Fibroblast of gingiva (primary cell): ENCODE results near the gene PUM2.
A peak's percentile ranks its signal among the peaks of the same experiment; 100 is the strongest.
"Not testable (repeated sequence)": the region's sequence is repeated elsewhere in the genome, so short reads cannot be mapped to it uniquely, and the experiment has no call there.

Experiments used
- DNase-seq: peaks from one replicate; pipeline ENCODE4 v3.0.0-alpha.2; 2011; ENCODE audit warnings: low read depth

Gene PUM2, protein sequence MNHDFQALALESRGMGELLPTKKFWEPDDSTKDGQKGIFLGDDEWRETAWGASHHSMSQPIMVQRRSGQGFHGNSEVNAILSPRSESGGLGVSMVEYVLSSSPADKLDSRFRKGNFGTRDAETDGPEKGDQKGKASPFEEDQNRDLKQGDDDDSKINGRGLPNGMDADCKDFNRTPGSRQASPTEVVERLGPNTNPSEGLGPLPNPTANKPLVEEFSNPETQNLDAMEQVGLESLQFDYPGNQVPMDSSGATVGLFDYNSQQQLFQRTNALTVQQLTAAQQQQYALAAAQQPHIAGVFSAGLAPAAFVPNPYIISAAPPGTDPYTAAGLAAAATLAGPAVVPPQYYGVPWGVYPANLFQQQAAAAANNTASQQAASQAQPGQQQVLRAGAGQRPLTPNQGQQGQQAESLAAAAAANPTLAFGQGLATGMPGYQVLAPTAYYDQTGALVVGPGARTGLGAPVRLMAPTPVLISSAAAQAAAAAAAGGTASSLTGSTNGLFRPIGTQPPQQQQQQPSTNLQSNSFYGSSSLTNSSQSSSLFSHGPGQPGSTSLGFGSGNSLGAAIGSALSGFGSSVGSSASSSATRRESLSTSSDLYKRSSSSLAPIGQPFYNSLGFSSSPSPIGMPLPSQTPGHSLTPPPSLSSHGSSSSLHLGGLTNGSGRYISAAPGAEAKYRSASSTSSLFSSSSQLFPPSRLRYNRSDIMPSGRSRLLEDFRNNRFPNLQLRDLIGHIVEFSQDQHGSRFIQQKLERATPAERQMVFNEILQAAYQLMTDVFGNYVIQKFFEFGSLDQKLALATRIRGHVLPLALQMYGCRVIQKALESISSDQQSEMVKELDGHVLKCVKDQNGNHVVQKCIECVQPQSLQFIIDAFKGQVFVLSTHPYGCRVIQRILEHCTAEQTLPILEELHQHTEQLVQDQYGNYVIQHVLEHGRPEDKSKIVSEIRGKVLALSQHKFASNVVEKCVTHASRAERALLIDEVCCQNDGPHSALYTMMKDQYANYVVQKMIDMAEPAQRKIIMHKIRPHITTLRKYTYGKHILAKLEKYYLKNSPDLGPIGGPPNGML

DNA sequence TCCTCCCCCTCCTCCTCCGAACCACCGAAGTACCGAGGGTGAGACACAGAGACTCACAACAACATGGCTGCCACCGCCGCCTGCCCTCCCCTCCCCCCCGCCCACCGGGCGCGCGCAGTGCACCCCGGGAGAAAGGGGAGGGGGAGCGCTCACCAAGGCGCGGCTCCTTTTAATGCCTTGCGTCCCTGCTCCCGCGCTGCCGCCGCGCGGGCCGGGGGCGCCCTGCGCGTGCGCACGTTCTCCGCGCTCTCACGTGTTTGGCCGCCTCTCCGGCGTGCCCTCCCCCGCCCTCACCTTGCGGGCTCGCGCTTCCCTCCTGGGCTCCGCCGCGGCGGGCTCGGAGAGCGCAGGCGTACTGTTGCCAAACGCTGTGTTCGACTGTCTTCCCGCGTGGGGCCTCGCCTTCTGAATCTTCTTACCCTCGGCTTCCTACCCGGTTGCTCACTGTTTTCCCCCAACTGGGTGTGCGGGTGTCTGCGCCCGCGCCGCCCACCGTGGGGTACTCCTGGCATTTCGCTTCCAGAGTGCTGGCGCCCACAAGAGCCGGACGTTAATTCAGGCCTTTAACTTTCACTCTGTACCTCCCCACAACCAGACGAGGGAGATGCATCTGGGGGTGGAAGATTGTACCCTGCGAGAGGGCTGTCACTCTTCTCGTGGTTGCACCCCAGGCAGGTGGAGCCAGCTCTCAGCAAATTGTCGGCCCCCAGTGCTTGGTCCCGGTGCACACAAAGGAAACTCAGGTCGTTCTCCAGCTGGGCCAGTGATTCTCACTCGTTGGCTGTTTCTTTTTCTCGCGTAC, at the start of gene PUM2:
Gene PUM2, minus strand, starts transcription at position 92 of the 802 bp plus-strand sequence. CDS start 23,484 bp downstream, outside the sequence.
- DNase-seq, result peak; percentile 94

DNA sequence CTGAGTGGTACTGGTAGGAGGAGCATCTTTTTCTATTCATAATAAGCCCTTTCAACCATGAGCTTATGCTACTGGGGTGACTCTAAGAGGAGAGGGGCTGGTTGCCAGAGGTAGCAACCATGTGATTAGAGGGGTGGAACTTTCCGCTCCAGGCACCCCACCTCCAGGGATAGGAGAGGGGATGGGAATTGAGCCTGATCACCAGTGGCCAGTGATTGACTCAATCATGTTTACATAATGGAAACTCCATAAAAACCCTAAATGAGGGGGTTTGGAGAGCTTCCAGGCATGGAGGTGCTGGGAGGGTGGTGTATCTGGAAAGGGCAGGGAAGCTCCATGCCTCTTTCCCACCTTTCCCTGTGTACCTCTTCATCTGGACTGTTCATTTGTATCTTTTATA, 49.7 kb upstream of the PUM2 start:
- DNase-seq, result no peak

DNA sequence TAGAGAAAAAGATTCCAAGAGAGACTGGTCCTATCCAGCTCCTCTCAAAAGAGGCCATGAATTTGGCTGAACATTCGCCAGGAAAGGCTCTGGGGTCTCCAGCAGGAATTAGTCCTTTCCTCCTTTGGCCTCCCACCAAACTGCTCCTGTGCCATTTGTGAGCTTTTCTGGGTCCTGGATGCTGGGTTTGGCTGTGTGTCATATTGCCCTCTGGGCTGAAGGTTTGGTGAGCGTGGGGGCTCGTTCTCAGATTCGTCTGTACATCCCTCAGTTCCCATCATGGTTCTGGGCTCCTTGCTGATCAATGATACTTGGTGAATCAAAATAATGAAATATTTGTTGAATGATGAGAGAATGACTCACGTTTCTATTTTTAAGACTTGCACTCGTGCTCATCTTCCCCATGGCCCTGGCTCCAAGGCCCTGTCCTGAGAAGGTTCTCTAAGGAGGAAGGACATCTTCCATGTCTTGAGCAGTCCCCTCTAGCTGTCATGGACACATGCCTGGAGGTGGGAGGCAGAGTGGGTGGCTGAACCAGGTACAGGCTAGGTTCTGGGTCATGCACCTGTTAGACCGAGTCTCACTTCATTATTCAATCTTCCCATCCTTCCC, 48.4 kb upstream of the PUM2 start:
- DNase-seq, result peak; percentile 18

DNA sequence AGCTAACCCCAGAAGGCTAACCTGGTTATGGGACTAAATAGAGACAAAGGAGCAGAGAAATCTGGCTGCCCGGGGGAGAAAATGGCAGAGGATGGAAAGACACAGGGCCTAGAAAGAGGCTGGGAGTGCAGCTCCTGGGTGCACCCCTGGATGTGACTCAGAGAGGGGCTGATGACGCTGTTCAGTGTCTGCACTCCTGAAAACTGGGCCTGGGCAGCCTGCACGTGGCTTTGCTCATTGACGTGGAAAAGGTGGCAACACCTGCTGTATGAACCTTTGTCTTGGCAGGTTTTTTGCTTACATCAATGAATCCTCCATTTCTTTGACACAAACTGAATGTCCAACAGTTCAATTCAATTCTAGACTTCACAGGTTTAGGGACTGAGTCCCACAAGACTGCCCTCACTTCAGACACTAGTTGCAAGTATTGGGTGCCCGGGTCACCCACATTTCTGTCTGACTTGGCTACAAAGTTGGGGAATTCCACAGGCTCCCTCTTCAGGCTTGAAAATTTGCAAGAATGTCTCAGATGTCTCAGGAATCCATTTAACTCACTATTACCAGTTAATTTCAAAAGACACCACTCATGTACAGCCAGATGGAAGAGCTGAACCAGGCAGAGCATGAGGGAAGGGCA, 47.3 kb upstream of the PUM2 start:
- no peak for DNase-seq

DNA sequence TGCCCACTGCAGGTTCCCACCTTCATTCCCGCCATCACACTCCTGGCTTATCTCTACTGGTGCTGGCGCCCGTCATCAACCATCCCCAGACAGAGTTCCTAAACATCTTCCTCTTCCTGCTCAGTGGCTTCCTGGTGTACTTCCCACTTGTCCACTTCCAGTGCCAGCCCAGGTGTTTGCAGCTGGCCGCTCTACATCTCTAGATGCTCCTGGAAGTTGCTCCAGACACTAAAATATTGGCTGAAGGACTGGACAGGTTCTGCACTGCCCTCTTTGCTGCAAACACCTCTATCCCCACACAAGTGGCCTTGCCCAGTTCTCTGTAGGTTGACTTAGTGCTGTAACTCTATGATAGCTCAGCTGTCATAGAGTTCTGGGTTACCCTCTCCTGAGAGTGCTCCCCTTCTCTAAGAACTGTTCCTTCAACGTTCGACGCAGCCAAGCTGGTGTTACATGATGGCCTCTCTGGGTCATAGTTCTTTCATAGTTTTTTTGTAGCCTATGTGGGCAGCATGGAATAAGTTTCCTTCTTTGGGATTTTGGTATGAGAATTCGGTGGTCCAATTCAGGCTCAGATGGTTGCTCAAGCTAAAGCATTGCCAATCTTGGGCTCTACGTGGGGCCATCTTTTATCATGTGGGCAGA, 45.8 kb upstream of the PUM2 start:
- DNase-seq, result no peak

DNA sequence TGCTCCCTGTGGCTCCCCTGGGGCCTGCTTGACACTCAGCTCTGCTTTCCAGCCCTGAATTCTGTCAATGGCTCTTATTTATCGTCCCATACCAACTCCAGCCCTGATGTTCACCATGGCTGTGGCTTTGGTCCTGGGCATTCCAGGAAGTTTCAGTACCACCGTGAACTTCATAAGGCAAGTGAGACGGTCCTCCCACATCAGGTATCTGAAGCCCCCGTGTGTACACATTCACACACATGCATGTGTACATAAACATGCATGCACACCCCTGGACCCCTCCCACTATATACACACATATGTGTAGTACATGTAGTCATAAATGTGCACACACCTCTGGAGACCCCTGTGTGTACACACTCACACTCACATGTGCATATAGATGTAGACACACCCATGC, 43.3 kb upstream of the PUM2 start:
- DNase-seq, result no peak

DNA sequence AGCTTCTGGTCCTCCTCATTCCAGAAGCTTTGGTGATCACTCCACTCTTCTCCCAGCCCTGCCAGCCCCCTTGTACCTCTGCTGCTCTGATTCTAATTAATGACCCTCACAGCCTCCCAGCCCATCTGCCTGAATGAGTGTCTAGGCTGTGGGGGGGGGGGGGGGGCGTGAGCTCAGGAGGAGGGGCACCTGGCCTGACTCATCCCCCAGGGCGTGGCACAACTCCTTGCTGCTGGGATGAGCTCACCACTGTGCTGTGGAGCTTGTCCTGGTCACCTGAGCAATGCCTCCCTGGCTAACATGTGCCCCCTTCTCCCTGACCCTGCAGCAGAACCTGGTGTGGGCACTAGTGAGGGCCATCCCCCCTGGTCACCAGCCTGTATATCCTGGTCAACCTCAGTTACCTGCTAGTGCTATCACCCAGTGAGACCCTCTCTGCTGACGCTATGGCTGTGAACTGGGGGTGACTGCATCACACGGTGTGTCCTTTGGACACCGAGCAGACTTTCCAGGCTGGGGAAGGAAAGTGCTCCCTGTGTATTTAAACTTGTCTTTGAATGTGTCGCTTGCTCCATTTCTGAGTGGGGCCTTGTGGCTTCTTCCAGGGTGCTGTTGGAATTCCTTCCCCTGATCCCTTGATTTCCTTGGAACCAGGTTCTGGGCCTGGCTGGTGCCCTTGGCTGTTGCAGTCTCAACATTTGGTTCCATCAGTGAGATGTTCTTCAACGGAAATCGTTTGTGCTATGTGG, 41.5 kb upstream of the PUM2 start:
- no peak for DNase-seq

DNA sequence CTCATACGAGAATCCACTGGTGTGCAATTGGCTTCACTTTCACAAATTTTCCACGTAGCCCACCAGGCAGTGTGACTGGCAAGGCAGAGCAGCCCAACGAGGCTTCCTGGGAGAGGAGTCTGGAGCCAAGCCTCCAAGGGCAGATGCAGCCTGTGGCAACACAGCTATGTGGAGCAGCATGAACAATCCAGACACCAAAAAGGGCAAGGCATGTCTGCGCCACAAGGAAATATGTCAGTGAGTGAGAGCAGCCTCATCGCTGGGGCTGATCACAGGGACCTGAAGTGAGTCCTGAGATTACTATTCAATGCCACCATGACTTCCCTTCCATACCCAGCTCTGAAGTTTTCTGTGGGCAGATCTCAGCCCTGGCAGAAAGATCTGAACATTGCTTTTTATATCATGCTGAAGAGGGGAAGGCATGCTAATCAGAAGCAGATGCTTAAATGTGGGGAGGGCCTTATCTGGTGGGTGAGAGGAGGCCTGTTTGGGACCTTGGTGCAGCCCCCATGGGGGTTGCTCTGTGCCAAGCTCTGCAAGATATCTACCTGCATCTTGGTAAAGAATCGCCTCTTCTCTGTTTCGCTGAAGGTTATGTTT, 40.0 kb upstream of the PUM2 start:
- no peak for DNase-seq

DNA sequence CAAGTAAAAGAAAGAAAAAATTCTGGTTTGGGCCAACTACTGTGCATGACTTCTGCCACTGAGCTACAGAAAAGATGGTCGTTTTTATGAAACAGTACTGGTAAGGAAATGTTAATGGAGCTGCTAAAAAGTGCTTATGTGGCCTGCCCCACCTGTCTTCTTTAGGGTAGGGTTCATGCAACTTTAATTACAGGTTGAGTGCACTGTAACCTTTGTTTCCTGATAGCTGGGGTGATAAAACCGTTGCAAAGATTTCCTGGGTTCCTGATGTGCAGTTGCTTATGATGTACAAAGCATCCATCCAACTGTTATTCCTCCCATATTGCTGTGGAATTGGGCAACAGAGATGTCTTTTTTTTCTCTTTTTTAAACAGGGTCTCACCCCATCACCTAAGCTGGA, 34.3 kb upstream of the PUM2 start:
- no peak for DNase-seq

DNA sequence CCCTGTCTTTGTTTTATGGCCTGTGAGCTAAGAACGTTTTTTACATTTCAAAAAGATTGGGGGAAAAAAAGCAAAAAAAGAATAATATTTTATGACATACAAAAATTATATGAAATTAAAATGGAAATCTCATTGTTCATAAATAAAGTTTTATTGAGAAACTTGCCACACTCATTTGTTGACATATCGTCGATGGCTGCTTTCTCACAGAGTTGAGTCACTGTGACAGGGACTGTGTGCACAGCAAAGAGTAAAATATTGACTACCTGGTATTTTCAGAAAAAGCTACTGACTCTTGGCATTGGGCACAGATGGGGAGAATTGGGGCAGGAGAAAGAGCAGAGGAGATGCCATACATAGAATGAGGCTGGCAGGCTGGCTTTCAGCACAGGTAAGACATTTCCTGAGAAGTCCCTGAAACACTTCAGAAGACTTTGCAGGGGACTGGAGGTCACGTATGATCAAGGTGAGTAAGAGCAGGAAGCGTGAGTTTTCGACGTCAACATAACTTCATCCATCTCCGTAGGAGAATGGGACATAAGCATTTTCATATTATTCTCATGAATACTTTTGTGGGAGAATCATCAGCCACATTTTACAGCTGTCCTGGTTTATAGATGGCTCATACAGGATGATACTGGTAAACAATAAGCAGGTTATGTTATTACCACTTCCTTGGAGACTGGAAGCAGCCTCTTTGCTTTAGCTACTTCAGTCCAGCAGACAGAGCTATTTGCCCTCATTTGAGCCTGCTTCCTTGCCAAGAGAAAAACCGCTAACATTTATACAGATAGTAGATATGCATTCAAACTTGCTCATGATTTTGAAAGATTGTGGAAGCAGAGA, 32.5 kb upstream of the PUM2 start:
- DNase-seq, result peak; percentile 14

DNA sequence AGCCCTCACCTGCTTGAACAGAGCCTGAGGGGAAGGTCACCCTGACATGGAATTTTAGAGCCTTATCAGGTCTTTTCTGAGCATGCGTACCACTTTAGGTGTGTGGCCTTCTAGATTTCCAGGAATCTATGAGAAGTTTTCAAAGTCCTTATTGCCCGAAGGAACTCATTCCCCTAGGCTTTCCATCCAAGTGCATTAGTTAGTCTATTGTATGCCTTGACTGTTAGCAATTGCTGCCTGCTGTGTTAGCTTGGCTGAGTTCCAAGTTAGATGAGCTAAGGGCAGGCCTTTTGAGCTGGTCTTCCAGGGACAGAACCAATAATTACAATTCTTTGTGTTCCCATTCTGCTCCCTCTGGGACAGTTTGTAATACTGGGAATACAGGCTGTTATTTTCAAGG, 30.8 kb upstream of the PUM2 start:
- DNase-seq, result peak; percentile 28

DNA sequence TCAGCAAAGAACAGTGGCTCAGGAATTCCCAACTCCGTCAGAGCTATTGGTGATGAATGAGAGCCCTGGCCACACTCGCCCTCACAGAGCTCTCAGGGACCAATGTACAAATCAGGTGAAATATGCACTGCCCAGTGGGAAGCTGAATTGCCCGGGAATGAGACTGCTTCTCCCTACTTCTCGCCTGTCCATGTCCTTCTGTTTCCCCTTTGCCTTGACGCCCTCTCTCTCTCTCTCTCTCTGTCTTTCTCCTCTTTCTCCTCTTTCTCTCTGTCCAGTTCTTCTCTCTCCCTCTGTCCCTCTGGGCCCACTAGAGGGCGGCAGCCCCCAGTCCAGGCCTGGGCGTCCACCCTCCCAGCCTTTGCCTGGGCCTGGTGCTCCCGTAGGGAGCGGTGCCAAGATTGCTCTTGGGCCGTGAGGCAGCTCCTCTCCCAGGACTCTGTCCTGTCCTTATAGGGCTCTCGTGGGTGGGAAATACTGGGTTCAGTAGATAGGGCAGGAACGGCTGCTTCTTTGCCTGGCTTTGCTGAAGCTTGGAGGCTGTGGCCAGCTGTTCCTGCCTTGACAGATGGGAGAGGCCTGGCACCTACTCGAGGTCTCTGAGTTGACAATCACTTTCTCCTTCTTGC, 28.4 kb upstream of the PUM2 start:
- DNase-seq, result peak; percentile 74

DNA sequence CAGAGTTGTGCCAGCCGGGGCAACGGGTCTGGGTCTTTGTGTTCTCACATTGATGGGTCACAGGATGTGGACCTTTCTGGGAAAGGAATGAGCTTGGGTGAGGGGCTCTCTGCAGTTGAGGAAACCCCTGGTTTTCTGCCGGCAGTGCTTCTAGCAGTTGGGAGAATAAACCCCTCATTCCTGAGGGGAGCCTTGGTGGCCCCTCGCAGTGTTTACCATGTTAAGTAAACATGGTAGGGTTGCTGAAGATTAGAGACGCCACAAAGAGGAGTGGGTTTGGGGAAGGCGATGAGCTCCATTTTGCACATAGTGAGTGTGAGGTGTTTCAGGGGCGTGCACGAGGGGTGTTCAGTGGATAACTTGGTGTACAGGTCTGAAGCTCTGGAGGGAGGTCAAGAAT, 27.7 kb upstream of the PUM2 start:
- no peak for DNase-seq

DNA sequence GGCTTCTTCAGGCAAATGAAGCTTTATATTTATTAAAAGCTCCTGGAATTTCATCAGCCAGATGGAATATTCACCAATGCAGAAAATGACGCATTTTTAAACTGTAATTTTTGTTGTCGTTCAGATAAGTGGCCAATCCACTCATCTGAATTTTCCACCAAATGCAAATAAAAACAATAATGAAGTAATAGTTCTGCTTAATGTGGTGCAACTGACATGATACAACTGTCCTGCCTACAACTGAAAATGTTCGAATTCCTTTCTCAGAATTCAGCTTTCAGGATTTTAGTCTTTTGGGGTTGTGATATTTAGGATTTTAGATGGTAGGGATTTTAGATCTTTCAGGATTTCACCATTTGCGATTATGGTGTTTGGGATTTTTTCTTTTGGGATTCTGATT, 27.1 kb upstream of the PUM2 start:
- no peak for DNase-seq

DNA sequence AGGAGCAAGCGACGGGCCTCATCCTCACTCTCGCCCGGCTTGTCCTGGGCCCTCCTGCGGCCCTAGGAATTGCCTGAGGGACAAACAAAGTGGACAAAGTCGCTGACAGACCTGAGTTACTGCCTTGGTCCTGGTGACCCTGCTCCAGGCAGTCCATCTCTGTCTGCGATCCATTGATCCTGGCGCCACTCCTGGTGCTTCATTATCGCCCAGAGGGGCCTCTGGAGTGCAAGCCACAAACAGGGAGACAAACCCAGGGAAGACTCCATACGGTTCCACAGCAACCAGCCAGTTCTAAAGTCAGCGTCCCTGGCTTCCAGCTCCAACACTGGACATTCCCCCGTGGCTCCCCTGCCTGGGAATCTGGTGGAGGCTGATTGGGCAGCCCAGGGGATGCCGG, 24.3 kb upstream of the PUM2 start:
- not testable (repeated sequence) for DNase-seq

DNA sequence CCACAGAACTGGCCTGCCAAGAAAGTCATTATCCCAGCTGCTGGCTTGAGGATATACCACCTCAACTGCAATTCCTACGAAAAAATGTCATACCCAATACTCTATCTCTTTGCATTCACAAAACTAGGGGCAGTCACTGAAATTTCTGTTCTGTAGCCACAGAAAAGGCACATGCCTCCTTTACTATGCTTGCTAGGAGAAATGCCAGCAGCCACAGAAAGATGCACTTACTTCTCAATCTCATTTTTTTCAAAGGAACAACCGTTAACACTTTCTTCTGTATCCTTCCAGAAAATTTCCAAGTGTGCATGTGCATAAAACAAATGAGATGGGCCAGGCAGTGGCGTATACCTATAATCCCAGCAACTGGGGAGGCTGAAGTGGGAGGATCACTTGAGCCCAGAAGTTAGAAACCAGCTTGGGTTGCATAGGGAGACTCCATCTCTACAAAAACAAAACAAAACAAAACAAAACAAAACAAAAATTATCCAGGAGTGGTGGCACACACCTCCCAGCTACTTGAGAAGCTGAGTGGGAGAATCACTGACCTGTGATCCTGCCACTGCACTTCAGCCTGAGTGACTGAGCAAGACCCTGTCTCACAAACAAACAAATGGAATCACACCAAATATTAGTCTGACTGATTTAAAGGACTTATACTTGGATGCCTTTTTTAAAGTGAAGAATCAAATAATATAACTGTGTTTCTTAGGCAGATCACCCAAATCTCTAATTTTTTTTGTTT, 22.4 kb upstream of the PUM2 start:
- DNase-seq, result no peak

DNA sequence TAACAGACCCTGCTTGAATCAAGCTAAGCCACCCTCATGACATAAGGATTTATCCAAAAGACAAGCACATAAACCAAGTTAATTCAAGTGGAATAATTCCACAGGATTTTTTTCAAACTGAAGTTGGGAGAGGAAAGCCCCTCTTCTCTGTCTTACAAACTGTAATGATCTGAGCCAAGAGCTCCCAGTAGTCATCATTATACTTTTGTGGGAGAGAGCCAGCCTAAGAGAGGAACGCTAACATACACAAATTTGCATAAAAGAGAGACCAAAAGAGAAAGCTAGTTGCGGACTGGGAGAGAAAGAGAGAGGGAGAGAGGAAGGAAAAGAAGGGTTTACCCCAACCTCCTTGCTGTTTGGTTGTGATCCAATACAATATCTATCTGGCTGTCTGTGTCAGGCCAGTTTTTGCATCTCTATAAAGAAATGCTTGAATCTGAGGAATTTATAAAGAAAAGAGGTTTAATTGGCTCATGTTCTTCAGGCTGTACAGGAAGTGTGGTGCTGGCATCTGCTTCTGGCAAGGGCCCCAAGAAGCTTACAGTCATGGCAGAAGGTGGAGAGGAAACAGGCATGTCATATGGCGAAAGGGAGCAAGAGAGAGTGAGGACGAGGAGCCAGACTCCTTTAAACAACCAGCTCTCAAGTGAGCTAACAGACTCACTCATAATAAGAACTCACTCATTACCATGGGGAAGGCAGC, 20.8 kb upstream of the PUM2 start:
- no peak for DNase-seq
